ENCODE data around the gene TFPI2.

Gene TFPI2

DNA sequence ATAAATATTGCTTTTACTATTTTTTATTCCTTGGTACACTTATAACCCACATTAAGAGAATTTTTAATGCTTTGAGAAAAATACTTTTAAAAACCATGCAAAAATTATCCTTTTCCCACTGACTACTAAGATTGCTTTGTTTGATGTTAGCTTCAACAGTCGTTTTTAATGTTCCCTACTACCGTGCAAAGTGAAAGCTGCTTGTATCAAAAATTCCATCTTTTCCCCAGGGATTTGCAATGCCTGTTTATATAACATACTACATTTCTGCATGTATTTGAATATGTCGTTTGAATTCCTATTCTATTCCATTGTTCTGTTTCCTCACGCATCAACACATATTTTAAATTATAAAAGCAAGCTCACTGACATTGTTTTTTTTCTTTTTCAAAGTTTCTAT lies 54.4 kb downstream of the TFPI2 start:
- no peak overlapping the region for H3K4me3 ChIP-seq (replicated peaks in 1 of 2; ENCODE audit: low read depth in 2 of 2, low read length in 2 of 2)
- peak; percentile 63 to 69 for DNase-seq (ENCODE audit: low read depth in 2 of 2)
- TF ChIP-seq, protein P1, sequence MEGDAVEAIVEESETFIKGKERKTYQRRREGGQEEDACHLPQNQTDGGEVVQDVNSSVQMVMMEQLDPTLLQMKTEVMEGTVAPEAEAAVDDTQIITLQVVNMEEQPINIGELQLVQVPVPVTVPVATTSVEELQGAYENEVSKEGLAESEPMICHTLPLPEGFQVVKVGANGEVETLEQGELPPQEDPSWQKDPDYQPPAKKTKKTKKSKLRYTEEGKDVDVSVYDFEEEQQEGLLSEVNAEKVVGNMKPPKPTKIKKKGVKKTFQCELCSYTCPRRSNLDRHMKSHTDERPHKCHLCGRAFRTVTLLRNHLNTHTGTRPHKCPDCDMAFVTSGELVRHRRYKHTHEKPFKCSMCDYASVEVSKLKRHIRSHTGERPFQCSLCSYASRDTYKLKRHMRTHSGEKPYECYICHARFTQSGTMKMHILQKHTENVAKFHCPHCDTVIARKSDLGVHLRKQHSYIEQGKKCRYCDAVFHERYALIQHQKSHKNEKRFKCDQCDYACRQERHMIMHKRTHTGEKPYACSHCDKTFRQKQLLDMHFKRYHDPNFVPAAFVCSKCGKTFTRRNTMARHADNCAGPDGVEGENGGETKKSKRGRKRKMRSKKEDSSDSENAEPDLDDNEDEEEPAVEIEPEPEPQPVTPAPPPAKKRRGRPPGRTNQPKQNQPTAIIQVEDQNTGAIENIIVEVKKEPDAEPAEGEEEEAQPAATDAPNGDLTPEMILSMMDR (IDR thresholded peaks at IDR 0.05; ENCODE audit: low read depth, low read length), result no peak

DNA sequence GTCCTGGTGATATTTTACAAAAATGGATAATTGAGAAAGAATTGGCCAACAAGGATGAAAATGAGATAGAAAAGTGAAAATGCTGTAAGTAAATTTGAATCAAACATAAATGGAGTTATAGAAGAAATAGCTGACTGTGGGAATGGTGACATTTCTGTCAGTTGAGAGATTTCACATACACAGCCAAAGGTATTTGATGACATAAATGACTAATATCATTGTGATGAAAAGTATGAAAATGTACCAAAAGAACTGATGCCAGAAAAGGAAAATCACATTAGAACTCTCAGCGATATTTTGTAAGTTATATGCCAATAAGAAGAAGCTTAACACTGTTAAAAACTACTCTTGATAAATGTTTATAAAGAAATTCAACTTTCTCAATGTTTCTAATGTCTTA lies 54.9 kb downstream of the TFPI2 start:
- TF ChIP-seq, protein P1 (IDR thresholded peaks at IDR 0.05; ENCODE audit: low read depth, low read length), result no peak
- no peak overlapping the region for H3K4me3 ChIP-seq (replicated peaks in 1 of 2; ENCODE audit: low read depth in 2 of 2, low read length in 2 of 2)
- peak; percentile 24 to 62 for DNase-seq (ENCODE audit: low read depth in 2 of 2)
